Putamen (tissue), 1 donor: ENCODE measurements around the gene PDE4B.
A peak's percentile ranks its signal among the peaks of the same experiment; 100 is the strongest.
"Not testable (repeated sequence)": the region's sequence is repeated elsewhere in the genome, so short reads cannot be mapped to it uniquely, and the experiment has no call there.

Experiments
- DNase-seq: peaks from one replicate; pipeline ENCODE4 v3.0.0-alpha.2; 2016; ENCODE audit warnings: low spot score

Gene PDE4B

GRCh38 chr1:65814752-65815151 is 22.1 kb downstream of the PDE4B start:
- DNase-seq: no peak

GRCh38 chr1:65817891-65818290 is 25.2 kb downstream of the PDE4B start:
- peak; percentile 50 for DNase-seq

GRCh38 chr1:65818966-65819365 is 26.3 kb downstream of the PDE4B start:
- no peak for DNase-seq

- DNase-seq: no peak
Measured at GRCh38 chr1:65820983-65821382, 28.3 kb downstream of the PDE4B start.

- DNase-seq: no peak
Measured at GRCh38 chr1:65821386-65821785, 28.7 kb downstream of the PDE4B start.

- no peak for DNase-seq
Measured at GRCh38 chr1:65824103-65824502, 31.4 kb downstream of the PDE4B start.

GRCh38 chr1:65825741-65826140 is 33.0 kb downstream of the PDE4B start:
- DNase-seq: no peak

GRCh38 chr1:65826782-65827181 is 34.1 kb downstream of the PDE4B start:
- no peak for DNase-seq

GRCh38 chr1:65827346-65827745 is 34.7 kb downstream of the PDE4B start:
- DNase-seq: no peak

- no peak for DNase-seq
Measured at GRCh38 chr1:65830306-65830705, 37.6 kb downstream of the PDE4B start.

- no peak for DNase-seq
Measured at GRCh38 chr1:65832296-65832695, 39.6 kb downstream of the PDE4B start.

- DNase-seq: no peak
Measured at GRCh38 chr1:65836686-65837085, 44.0 kb downstream of the PDE4B start.

GRCh38 chr1:65840683-65841082 is 48.0 kb downstream of the PDE4B start:
- no peak for DNase-seq

- DNase-seq: no peak
Measured at GRCh38 chr1:65844296-65844695, 51.6 kb downstream of the PDE4B start.

GRCh38 chr1:65844821-65845534 is 52.3 kb downstream of the PDE4B start:
- peak; percentile 3 for DNase-seq

- DNase-seq: no peak
Measured at GRCh38 chr1:65845535-65846060, 52.9 kb downstream of the PDE4B start.

- DNase-seq: no peak
Measured at GRCh38 chr1:65846866-65847265, 54.2 kb downstream of the PDE4B start.

GRCh38 chr1:65850281-65850680 is 57.6 kb downstream of the PDE4B start:
- no peak for DNase-seq

GRCh38 chr1:65856591-65856990 is 63.9 kb downstream of the PDE4B start:
- not testable (repeated sequence) for DNase-seq

- no peak for DNase-seq
Measured at GRCh38 chr1:65866439-65866838, 73.7 kb downstream of the PDE4B start.

GRCh38 chr1:65872301-65872700 is 79.6 kb downstream of the PDE4B start:
- no peak for DNase-seq

- DNase-seq: not testable (repeated sequence)
Measured at GRCh38 chr1:65878342-65878741, 85.6 kb downstream of the PDE4B start.

- no peak for DNase-seq
Measured at GRCh38 chr1:65880611-65881010, 87.9 kb downstream of the PDE4B start.

- no peak for DNase-seq
Measured at GRCh38 chr1:65881067-65881594, 88.4 kb downstream of the PDE4B start.
